HG03439 (cell line): ENCODE data around the gene TGFB1I1.
"Not testable (repeated sequence)": the region's sequence is repeated elsewhere in the genome, so short reads cannot be mapped to it uniquely, and the experiment has no call there.

Experiments
- ATAC-seq: cut with Tn5 transposase; IDR thresholded peaks from one replicate; pipeline ENCODE4 v1.9.1; 2021; ENCODE audit warnings: mild to moderate bottlenecking, moderate library complexity; ENCODE audit not compliant: unreplicated experiment

The TGFB1I1 gene

GRCh38 chr16:31471875-31472708 is at the start of gene TGFB1I1:
TGFB1I1 (plus strand) TSS chr16:31472152; CDS start chr16:31472189, 37 bp downstream.
- ATAC-seq, result no peak

DNA sequence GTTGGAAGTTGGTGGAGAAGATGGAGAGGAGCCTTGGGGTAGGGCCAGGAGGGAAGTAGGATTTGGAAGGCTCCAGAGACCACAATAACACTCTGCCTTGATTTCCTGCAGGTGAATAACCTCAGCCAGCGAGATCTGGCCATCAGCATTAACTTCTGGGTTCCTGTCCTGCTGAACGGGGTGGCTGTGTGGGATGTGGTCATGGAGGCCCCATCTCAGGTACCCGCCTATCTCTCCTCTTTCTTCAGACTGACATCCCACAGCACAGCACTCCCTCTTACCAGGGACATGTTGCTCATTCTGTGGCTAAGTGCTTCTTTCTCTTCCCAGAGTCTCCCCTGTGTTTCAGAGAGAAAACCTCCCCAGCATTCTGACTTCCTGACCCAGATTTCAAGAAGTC is 48.7 kb upstream of the TGFB1I1 start:
- no peak for ATAC-seq

GRCh38 chr16:31423801-31424200 is 48.2 kb upstream of the TGFB1I1 start:
- ATAC-seq, result no peak

DNA sequence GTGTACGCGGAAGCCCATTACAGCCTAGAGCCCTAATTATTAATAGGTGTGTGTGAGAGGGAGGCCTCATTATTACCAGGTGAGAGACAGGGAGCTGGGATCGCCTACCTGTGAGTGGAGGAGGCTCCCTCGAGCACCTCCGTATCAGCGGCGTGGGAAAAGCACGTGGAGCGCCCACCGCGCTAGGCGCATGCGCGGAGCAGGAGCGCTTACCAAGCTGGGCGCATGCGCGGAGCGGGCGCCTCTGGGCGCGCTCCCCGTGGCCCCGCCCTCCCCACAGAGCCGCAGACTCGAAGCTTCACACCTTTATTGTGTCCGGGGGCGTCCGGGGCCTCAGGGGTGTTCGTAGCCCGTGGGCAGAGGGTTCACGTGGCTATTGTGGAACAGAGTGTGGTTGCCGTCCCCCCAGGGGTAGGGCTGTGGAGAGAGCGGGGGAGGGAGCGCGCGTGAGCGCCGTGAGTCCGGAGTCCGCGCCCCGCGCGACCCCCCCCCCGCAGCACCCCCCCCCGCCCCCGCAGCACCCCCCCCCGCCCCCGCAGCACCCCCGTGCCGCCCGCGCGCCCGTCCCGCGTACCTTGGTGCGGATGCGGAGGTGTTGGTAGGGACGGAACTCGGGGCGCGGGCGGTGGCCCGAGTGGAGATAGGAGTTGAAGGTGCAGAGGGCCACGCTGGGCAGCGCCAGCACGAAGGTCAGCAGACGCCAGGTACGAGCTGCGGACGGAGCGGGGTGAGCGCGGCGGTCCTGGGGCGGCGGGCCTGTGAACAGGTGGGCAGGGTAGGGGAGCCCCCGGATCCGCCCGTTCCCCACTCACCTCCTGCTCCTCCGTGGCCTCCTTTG is 44.3 kb upstream of the TGFB1I1 start:
- ATAC-seq, result no peak

DNA sequence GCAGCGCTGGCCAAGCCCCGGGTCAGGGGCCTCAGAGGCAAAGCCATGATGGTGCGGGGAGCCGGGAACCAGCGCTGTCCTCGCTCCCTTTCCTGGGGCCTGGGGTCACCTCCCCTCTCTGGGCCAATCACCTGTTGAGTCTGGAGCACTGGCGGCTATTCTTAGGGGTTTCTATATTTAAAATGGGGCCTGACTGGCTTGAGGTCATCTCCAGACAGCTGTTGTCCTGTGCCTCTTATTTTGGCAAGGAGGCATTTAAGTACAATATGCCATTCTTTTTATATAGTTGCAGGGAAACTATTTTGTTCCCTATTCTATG is 43.7 kb upstream of the TGFB1I1 start, which contains the start of gene COX6A2:
Gene COX6A2 (minus strand): TSS at position 82 of the 319 bp plus-strand sequence. CDS start 35 bp downstream, at position 47.
- ATAC-seq, result no peak

DNA sequence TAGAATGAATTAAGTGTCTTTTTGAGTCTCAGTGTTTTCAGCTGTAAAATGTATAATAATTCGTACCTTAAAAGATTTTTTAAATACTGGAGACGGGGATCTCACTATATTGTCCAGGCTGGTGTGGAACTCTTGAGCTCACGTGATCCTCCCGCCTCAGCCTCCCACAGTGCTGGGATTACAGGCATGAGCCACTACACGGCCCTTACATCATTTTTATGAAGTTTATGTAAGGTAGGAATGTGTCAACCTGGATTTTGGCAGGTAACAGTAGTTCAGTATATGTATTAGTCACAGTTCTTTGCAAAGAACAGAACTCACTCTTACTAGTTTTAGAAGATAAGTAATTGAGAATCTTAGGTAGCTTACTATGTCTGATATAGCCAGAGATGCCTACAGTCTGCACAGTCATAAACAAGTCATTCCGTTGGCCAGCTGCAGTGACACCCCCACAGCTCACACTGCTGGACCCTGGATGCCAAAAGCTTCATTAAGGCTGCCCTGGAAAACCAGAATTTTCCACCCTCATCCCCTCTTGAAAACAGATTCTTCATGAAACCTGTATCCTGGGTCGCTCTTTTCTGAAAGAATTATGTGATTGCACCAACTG is 43.2 kb upstream of the TGFB1I1 start:
- no peak for ATAC-seq

- ATAC-seq, result no peak
Observed at GRCh38 chr16:31429314-31429713, 42.6 kb upstream of the TGFB1I1 start.

DNA sequence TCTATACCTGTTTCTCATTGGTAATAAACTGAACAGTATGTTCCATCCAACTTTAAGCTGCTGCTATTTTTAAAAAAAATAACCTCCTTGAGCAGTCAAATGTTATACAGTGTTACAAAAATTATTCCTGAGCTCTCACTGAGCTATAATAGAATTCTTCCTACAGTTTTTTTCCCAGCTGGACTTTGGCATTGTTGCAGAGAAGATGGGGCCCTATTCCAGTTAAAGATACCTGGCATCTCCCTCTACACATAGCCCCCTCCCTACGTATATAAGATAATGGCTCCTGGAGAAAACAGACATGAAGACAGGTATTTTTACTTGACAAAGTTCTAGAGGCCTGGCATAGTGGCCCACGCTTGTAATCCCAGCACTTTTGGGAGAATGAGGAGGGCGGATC is 42.2 kb upstream of the TGFB1I1 start:
- ATAC-seq, result no peak

DNA sequence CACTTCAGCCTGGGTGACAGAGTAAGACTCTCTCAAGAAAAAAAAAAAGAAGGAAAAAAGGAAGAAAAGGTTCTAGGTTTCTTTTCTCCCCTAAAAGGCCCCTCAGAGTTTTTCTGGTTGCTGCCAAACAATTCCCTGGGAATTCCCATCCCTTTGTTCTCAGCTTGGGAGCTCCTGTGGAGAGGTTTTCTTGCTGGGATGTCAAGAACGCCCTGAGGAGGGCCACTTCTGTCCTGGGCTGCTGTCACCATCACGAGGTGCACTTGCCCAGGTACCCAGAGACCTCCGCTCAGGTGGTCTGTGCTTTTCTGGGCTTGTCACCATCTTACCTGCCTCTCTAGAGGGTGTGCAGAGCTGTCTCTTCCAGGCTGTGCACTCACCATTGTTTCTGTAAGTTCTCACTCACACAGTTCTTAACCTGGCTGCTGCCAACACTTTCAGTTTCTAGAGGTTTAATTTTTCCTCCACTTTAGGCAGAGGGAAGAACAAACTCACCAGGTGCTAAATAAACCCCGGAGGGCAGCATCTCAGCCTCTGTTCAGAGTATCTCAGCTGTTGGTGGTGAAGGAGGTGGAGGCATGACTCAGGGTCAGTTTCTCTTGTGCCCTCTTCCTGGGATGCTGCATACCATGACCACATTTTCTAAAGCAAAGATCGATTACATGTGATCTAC is 41.4 kb upstream of the TGFB1I1 start:
- no peak for ATAC-seq

- no peak for ATAC-seq
Observed at GRCh38 chr16:31435341-31436220, 36.4 kb upstream of the TGFB1I1 start.

- ATAC-seq, result no peak
Observed at GRCh38 chr16:31436221-31437045, 35.5 kb upstream of the TGFB1I1 start.

DNA sequence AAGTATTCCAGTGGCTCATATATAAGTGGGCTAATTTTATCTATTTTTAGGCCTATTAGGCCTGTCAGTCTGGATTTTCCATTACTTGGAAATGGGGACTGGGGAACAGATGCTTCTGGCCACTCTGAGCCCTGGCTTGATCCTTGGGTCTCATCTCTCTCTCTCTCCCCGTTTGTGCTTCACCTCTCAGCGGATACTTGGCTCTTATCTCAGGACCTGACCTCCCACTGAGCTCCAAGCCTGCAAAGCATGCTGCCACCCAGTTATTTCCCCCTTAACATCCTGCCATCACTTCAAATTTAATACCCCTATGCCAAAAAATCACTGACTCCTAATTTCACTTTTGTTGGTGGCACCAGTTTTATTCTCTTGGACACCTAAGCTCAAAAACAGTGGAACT is 33.5 kb upstream of the TGFB1I1 start:
- no peak for ATAC-seq

DNA sequence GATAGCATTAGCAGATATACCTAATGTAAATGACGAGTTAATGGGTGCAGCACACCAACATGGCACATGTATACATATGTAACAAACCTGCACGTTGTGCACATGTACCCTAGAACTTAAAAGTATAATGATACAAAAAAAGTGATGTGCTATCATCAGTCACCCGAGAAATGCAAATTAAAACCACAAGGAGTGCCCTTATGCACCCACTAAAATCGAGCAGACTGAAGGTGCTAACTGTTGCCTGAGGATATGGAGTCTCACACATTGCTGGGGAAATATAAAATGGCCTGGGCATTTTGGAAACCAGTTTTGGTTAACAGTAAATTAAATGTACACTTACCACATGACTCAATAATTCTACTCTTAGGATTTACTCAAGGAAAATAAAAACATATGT is 32.9 kb upstream of the TGFB1I1 start:
- not testable (repeated sequence) for ATAC-seq

- no peak for ATAC-seq
Observed at GRCh38 chr16:31439519-31439918, 32.4 kb upstream of the TGFB1I1 start.

- ATAC-seq, result no peak
Observed at GRCh38 chr16:31440516-31441184, 31.3 kb upstream of the TGFB1I1 start.

- ATAC-seq, result no peak
Observed at GRCh38 chr16:31441956-31442355, 30.0 kb upstream of the TGFB1I1 start.

DNA sequence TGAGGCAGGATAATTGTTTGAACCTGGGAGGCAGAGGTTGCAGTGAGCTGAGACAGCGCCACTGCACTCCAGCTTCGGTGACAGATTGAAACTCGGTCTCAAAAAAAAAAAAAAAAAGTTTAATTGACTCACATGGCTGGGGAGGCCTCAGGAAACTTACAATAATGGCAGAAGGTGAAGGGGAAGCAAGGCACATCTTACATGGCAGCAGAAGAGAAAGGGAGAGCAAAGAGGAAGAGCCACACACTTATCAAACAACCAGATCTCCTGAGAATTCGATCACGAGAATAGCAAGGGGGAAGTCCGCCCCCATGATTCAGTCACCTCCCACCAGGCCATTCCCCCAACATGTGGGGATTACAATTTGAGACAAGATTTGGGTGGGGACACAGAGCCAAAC is 26.0 kb upstream of the TGFB1I1 start:
- not testable (repeated sequence) for ATAC-seq

- no peak for ATAC-seq
Observed at GRCh38 chr16:31451201-31451600, 20.8 kb upstream of the TGFB1I1 start.
